GM19463 (cell line): ENCODE measurements around the gene ATF6.
"Not testable (repeated sequence)": the region's sequence is repeated elsewhere in the genome, so short reads cannot be mapped to it uniquely, and the experiment has no call there.

Source experiments
- ATAC-seq: cut with Tn5 transposase; IDR thresholded peaks from one replicate; pipeline ENCODE4 v1.9.1; 2021; ENCODE audit warnings: mild to moderate bottlenecking, moderate library complexity; ENCODE audit not compliant: unreplicated experiment

Gene ATF6

DNA sequence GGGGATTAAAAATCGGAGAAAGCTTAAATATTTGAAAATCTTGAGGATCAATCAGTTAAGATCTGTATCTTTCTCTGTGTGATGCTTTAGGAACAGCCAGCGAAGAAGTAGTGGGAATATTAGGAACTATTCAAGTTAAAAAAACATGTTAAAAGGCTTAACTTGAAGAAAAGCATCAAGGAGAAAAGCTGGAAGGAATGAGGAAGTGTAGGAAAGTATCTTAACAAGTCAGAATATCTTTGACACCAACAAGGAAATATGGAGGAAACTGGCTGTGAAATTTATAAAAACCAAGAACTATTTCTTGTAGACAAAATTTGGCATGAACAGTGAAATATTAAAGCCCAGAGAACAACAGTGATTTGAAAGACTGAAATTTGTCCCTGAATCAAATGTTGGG is 60.4 kb downstream of the ATF6 start:
- no peak for ATAC-seq

DNA sequence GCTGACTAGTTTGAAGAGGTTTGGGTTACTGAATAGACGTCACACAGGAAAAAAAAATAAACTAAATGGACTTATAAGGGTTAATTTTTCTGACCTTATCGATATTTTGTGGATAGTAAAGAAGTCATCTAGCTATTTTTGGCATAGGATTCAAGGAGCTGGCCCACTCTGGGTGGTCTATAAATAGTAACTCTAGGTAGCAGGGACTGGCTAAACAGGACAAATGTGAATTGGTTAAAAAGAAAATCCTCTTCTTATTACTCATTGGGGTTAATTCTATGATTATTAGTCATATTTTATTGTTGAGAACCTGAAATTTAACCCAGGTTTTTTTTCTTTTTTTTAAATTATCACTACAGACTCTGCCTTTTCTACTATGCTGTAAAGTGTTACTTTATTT is 61.7 kb downstream of the ATF6 start:
- no peak for ATAC-seq

DNA sequence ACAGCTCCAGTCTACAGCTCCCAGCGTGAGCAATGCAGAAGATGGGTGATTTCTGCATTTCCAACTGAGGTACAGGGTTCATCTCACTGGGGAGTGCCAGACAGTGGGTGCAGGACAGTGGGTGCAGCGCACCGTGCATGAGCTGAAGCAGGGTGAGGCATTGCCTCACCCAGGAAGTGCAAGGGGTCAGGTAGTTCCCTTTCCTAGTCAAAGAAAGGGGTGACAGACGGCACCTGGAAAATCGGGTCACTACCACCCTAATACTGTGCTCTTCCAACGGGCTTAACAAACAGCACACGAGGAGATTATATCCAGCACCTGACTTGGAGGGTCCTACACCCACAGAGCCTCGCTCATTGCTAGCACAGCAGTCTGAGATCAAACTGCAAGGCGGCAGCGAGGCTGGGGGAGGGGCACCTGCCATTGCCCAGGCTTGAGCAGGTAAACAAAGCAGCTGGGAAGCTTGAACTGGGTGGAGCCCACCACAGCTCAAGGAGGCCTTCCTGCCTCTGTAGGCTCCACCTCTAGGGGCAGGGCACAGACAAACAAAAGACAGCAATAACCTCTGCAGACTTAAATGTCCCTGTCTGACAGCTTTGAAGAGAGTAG is 66.3 kb downstream of the ATF6 start:
- not testable (repeated sequence) for ATAC-seq

DNA sequence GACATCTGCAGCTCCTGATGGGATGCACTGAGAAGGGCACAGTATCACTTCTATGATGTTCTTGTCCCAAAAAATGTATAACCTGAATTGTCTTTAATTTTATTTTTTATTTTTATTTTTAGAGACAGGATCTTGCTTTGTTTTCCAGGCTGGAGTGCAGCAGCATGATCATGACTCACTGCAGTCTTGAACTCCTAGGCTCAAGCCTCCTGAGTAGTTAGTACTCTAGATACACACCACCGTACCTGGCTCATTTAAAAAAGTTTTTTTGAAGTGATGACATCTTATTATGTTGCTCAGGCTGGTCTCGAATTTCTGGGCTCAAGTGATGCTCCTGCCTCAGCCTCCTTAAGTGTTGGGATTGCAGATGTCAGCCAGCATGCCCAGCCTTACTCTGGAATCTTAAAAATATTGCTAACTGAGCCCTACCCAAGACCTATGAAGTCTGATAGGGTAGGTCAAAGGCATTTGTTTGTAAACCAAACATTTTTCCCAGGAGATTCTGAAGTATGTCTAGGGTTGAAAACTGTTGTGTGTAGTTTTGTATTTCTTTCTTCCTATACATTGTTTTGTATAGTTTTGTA is 68.9 kb downstream of the ATF6 start:
- ATAC-seq = no peak

DNA sequence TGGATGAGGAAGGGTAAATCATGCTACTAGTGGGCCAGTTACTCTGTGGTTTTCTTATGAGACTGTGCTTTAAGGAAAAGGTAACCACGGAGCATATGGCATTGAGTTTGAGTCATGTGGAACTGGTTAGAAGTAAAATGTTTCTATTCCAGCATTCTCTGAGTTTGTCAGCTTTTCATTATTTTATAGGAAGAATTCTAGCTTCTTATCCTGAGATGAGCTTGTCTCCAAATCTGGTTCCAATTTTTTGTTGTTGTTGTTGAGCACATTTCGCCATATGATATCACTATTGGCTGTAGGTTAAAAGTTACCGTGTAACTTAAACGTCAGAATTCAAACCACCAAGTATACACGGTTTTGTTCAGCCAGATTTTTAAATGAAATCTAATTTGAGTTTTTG is 69.9 kb downstream of the ATF6 start:
- ATAC-seq = no peak

DNA sequence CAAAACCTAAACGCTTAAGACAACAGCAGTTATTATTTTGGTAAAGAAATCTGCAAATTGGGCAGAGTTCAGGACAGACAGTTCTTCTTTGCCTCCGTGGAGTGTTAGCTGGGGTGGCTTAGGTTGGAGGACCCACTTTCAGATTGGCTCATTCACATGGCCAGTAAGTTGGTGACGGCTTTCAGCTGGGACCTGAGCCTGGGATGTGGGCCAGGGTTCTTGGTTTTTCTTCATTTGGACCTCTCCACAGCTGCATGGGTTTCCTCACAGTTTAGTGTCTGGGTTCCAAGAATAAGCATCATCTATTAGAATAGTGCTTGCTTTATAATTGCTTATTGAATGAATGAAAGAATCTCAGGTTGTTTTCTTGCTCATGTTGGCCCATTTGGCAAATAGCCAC is 72.2 kb downstream of the ATF6 start:
- no peak for ATAC-seq

DNA sequence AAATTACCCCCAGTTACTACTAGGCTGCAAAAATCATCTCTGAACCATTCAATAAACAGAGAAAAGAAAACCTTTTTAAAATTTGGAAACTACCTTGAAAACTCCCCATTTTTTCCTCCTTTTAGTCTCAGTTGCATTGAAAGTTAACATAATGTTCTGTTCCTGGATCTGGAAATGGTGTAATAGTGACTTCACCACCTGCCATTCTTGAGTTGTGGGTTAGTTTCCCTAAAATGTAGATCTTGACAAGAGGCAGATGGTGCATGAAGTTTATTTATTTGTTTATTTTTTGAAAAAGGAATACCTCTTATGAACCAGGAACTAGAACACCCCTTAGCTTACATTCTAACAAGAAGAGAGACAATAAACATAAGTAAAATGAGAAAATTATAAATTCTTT is 72.8 kb downstream of the ATF6 start:
- ATAC-seq = no peak

DNA sequence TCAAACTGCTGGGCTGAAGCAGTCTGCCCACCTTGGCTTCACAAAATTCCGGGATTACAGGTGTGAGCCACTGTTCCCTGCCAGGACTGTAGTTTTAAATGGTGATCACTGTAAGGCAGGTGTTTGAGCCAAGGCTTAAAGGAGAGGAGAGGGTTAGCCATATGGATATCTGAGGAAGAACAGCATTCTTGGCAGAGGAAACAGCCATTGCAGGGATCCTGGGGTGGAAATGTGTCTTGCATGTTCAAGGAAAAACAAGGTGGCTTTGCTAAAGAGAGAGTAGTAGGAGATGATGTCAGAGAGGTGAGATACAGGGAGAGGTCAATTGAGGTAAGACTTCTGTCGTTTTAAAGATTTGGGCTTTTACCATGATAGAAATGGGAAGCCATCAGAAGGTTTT is 73.5 kb downstream of the ATF6 start:
- ATAC-seq = no peak

DNA sequence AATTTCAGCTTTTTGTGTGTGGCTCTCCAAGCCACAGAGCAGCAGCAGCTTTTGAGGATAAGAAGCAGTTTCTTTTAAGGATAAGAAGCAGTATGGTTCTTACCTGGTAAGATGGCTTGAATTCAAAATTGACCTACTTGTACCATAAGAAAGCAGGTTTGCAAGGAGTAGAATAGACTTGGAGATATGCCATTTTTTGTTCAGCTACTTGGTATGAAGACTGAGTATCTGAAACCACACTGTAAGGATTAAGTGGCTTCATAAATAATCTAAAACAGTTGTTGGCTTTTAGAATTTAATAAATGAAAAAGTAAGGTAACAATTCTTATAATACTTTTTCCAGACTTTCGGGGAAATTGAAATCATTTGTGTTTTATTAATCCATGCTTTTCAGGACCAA is 74.2 kb downstream of the ATF6 start:
- ATAC-seq = no peak

DNA sequence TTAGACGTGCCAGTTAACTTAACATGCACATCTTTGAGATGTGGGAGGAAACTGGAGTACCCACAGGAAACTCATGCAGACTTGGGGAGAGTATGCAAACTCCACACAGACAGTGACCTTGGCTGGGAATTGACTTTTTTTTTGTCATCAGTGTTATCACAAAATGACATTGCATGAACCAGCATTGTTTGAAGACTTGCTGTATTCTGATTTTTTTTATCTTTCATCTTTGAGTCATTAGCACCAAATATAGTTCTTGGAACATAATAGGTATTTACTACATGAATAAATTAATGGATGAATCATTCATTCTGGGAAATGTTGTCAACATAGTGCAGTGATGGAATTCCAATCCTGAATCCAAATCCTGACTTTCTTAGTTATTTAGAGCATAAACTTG is 77.0 kb downstream of the ATF6 start:
- ATAC-seq = no peak

DNA sequence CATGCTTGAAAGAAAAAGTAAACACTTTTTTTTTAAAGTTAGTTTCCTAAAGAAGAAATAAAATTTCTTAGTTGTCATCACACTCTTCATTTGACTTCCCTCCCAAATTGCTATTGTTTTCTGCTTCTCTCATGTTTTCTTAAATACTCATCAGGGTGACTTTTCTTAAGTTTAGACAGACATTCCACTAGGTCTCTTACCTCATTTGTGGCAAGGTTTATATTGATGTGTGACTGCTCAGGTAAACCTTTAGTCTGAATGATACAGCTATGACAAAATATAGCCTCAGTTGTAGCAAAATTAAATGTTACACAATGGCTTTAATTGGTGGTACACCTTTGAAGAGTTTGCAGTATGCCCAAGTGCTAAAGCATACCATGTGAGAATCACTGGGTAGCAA is 78.6 kb downstream of the ATF6 start:
- ATAC-seq = no peak

DNA sequence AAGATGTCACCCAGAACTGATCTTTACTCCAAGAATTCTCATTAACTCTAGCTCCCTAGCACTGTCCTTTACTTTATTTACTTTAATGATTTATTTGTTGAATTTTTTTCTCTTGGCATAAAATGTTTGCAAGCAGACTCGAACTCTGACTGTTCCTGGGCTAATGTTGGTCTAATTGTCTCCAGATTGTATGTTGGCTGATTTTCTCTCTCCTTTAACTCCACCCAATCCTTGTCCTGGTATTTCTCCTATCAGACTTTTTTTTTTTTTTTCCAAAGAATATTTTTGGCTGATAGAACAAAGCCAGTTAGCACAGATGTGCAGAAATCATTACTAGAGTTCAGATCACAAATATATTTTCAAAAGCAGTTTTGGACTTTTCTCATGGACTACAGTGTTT is 82.6 kb downstream of the ATF6 start:
- ATAC-seq = no peak

DNA sequence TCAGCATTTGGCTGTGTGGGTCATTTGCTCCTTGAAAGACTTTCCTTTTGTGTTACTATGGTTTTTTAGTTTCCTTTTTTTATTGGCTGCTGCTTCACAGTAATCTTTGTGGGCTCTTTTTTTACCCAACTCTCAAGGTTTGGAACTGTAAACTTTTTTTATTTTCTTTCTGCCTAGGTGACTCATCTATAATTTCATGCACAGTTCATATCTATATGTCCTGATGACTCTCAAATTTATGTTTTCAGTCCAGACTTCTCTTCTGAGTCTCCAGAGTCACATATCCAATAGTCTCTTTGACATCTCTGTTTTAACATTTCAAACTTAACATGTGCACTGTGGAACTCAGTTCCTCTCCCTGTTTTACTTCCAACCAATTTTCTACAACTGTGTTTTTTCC is 83.4 kb downstream of the ATF6 start:
- no peak for ATAC-seq

DNA sequence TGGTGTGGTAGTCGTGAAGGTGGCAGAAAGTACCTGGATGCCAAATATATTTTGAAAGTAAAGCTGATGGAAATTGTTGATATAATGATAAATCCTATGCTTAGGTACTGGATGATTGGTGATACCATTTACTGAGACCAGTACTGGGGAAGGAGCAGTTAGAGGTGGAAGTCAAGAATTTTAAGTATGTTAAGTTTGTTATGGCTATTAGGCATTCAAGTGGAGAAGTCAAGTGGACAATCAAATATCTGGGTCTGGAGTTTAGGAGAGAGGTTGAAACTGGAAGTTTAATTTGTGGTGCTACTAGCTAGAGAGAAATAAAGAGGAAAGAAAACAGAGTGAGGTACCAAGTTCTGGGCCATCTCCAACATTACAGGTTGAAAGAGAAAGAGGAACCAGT is 89.1 kb downstream of the ATF6 start:
- ATAC-seq = no peak

DNA sequence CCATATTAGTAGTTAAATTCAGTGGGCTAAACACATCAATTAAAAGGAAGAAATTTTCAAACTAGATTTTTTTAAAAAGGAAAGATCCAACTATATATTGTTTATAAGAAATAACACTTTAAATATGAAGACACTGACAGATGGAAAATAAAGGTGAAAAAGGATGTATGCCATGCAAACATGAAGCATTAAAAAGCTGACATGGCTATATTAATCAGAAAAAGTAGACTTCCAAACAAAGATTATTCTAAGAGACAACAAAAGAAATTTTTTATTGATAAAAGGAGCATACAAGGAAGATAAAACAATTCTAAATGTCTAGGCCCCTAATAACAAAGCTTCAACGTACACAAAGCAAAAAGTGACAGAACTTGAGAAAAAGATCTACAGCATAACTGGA is 92.2 kb downstream of the ATF6 start:
- ATAC-seq = no peak

DNA sequence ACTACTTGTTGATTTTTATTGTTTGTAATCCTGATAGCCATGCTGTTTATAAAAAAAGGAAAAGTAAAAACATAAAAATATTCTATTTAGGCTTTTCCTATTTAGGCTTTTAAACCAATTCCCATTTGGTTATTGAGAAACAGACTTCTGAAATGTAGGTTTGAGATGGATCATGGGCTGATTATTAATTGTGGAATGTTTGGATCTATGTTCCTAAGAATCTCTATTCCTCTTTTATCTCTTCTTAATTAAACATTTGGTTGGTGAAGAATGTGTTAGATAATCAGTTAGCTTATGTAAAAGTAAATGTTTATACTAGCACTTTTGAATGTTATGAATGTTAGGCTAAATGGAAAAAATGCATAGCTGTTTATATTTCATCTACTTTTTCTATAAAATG is 97.4 kb downstream of the ATF6 start:
- no peak for ATAC-seq

DNA sequence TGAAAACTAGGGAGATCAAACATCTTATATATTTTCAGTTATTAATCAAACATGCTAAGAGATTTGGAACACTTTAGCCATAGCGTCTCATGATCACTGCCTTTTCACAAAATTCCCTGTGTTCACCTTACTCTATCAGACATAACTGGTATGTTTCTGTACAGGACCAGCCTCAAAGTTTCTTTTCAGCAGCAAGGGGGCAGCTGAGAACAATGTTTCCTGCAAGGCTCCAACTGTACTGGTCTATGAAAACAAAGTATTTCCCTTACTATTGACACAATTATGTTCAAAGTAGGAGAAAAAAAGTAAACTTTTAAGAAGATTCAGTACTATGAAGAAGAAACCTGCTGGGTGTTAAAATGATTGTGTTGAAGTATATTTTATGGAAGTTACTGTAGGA is 98.5 kb downstream of the ATF6 start:
- ATAC-seq = no peak

DNA sequence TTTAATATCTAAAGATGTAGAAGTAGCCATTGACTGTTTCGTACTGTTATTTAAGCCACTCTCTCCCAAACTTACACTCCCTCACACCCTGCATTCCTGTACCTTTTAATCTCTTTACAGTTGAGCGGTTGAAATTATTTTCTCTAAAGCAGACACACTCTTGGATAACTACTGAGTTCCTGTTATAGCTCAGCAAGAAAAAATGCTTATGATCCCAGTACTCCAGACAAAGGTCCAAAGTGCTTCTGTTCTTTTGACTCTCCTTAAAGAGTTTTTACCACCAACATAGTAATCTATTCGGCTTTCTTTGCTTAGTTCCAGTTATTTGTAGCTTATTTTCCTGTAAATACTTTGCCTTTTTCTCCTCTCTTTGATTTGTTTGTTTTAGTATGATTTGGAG is 100.1 kb downstream of the ATF6 start:
- no peak for ATAC-seq

DNA sequence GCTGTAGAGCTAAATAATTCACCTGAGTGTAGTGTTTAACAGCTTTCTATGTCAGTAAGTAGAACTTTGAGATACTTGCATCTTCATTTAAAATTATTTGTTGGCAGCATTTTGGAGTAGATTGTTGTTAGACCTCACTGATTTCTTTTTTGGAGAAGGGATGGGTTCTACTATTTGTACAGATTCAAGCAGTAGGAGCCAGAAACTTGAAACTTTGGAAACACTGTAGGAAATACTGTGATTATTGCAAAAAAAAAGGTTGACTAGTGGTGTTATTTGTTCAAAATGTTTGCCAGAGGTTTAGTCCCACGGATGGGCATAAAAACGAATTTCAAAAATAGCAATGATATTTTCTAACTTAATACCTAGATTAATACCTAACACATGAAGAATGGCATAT is 102.7 kb downstream of the ATF6 start:
- ATAC-seq = no peak

DNA sequence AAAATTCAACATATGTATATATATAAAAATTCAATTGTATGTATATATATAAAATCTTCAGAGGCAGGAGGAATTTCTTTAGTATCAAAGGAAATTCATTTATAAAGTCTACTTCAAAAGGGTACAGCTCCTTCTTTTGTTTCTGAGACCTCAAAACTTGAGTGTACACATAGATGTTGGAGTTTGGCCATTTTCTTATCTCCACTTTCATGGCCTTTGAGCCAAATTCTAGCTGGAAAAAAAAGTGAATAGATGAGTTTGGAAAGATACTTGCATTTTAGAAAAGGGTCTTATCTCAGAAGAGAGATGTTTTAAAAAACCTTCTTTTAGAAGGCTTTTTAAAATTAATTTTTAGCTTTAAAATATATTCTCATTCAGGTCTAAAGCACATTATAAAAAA is 103.2 kb downstream of the ATF6 start:
- no peak for ATAC-seq

DNA sequence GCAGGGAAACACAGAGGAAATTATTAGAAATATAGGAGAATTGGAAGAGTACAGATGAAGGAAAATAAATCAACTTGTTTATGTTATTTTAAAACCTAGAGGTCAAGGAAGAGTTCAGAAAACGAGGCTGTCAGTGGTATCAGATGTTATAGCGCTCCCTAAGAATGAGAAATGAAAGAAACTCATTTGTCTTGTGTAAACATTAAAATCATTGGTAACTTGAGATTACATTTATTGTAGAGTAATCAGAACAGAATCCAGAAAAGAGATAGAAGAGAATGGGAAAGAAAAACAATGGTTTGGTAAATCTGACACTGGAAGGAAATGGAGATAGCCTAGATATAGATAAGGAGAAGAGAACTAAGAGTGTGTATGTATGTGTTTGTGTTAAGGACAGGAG is 106.4 kb downstream of the ATF6 start:
- ATAC-seq = no peak

DNA sequence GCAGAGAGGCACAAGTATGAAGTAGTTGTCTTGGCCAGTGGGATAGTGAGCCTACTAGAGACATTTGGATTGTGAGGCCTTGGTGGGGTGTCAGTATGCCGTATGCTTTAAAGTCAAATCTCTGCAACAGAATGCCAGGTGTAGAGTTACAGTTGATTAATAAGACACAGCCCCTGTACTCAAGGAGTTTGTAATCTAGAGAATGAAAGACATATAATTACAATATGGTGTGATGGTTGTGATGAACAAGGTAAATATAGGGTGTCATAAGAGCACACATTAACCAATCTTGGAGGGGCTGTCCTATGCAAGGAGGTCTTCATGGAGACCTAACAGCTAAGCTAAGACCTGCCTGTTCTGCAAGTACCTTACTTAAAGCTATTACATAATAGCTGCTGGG is 113.1 kb downstream of the ATF6 start:
- ATAC-seq = no peak

DNA sequence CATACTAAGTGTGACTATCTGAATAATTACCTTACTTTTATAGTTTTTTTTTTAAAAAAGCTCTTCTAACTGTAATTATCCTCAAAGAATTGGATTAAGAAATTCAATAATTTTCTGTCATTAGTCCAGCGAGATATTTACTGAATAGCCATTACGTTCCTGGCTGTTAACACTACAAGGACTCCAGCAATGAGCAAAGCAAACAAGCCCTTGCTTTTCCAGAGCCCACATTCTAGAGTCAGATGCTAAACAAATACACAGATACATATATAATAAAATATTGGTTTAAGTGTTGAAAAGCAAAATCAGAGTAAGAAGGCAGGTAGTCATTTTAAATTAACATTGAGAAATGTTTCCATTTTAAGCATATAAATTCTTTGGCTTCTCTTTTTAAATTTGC is 118.4 kb downstream of the ATF6 start:
- no peak for ATAC-seq
